Osteocyte (in vitro differentiated cells): Measurements from ENCODE around the gene TLE5. TPM values are rescaled to one million over a fixed set of nuclear protein-coding genes. Genes with fewer than 3 reads are reported as not detected.

ENCODE experiments used
- DNase-seq: peaks from one replicate; pipeline ENCODE4 v3.0.0; 2021; ENCODE audit warnings: mixed read lengths; ENCODE audit not compliant: unreplicated experiment; ENCODE audit errors: extremely low spot score
- H3K27ac Mint-ChIP-seq: one replicate; pipeline ENCODE4 v1.8.0; 2021; ENCODE audit warnings: mild to moderate bottlenecking, mixed read lengths; ENCODE audit not compliant: unreplicated experiment
- H3K27me3 Mint-ChIP-seq: one replicate; pipeline ENCODE4 v1.8.0; 2021; ENCODE audit warnings: mixed read lengths; ENCODE audit not compliant: unreplicated experiment
- H3K36me3 Mint-ChIP-seq: one replicate; pipeline ENCODE4 v1.8.0; 2021; ENCODE audit warnings: mixed read lengths; ENCODE audit not compliant: unreplicated experiment
- H3K4me1 Mint-ChIP-seq: one replicate; pipeline ENCODE4 v1.8.0; 2021; ENCODE audit warnings: mixed read lengths; ENCODE audit not compliant: unreplicated experiment
- H3K4me3 Mint-ChIP-seq: one replicate; pipeline ENCODE4 v1.8.0; 2021; ENCODE audit warnings: mild to moderate bottlenecking, moderate library complexity, mixed read lengths; ENCODE audit not compliant: unreplicated experiment
- H3K9me3 Mint-ChIP-seq: one replicate; pipeline ENCODE4 v1.8.0; 2021; ENCODE audit warnings: mixed read lengths; ENCODE audit not compliant: unreplicated experiment
- CTCF ChIP-seq: fragments of 200-600 bp; sonication (generic); IDR thresholded peaks from 2 replicates; pipeline ENCODE4 v1.5.0; 2021; ENCODE audit warnings: antibody characterized with exemption, mild to moderate bottlenecking, moderate library complexity
- long read RNA-seq: library from polyadenylated mRNA; unstranded; transcript quantifications from one replicate; pipeline ENCODE4 v2.0.0, GENCODE V29; 2021
- total RNA-seq: library from RNA; stranded (reverse); gene quantifications from 2 replicates; pipeline ENCODE4 v1.2.1, GENCODE V29; 2021

Gene TLE5, protein sequence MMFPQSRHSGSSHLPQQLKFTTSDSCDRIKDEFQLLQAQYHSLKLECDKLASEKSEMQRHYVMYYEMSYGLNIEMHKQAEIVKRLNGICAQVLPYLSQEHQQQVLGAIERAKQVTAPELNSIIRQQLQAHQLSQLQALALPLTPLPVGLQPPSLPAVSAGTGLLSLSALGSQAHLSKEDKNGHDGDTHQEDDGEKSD
- total RNA-seq = 359 and 366 TPM in 2 replicates
- long read RNA-seq, partial matches to known transcripts = 0 of 6 reads
- long read RNA-seq, other reads (novel, unspliced or antisense) = 3 of 6 reads

- no peak for TF ChIP-seq CTCF
- Mint-ChIP-seq H3K4me1 (peaks cover 19% of the 10 kb centered on the region), H3K27me3 (no peaks in the 10 kb centered on the region), H3K4me3 (peak within 1 kb of the TSS; percentile 78), H3K9me3 (no peaks in the 10 kb centered on the region), H3K27ac (peak within 1 kb of the TSS; percentile 73), H3K36me3 (peaks cover 7% of the 10 kb centered on the region)
- DNase-seq = no peak
Observed at GRCh38 chr19:3062165-3063105, at the start of gene TLE5. TLE5 (minus strand) TSS chr19:3062495; CDS start chr19:3062200, 295 bp downstream.

DNA sequence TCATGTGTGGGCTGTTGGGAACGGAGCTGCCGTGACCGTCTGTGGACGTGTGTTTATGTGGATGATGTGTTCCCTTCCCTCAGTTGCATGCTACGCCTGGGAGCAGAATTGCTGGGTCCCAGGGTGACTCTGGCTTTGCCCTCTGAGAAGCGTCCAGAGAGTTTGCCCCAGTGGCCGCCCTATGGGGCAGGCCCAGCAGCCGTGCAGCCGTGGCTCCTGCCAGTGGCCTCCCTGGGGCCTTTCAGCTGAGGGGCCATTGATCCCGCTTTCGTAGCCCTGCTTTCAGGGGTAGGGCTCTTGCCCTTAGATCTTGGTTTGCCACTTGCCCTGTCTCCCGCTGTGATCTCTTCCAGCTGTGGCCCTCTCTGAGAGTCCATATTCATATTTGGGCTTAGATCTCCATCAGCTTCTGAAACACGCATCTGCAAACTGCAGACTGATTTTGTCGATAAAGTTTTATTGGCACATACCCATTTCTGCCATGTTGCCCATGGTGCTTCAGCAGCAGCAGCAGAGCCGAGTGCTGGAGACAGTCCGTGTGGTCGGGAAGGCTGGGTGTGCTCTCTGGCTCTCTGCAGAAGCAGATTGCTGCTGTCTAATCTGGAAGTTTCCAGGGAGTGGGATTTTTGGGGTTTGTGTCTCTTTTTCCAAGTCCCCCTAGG is 49.4 kb upstream of the TLE5 start:
- Mint-ChIP-seq H3K36me3 (peaks cover 5% of the 10 kb centered on the region), H3K9me3 (no peaks in the 10 kb centered on the region)
- DNase-seq = no peak

DNA sequence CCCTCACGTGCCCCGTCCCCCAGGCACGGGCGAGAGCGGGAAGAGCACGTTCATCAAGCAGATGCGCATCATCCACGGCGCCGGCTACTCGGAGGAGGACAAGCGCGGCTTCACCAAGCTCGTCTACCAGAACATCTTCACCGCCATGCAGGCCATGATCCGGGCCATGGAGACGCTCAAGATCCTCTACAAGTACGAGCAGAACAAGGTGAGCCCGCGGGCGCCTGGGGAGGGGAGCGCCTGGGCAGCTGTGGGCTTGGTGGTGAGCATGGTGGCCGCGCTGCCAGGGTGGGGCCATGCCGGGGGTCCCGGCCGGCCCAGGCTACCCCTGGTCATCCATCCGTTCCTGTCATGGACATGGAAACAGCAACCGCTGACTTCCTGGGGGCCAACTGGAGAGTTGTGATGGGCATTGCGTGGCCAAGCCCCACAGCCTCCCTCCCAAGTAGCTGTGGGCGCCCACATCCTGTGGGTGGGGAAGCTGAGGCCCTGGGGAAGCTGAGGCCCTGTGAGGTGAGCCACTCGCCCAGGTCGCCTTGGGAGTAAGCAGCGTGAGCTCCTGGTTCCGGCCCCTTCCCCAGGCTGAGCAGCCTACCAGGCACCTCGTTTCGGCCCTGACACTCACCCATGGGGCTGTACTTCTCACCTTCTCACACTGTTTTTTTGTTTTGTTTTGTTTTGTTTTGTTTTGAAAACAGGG is 48.0 kb upstream of the TLE5 start:
- no peak for TF ChIP-seq CTCF
- Mint-ChIP-seq H3K27me3 (no peaks in the 10 kb centered on the region), H3K9me3 (no peaks in the 10 kb centered on the region), H3K4me1 (peaks cover 24% of the 10 kb centered on the region), H3K4me3 (no peak overlapping the region), H3K27ac (no peak overlapping the region), H3K36me3 (peaks cover 5% of the 10 kb centered on the region)
- DNase-seq = no peak

More for the DNA sequence above, 49.4 kb upstream of the TLE5 start:
- TF ChIP-seq CTCF = no peak
- no peak overlapping the region for H3K4me3 Mint-ChIP-seq
- H3K4me1 Mint-ChIP-seq = peaks cover 21% of the 10 kb centered on the region
- H3K27ac Mint-ChIP-seq = no peak overlapping the region
- H3K27me3 Mint-ChIP-seq = no peaks in the 10 kb centered on the region

DNA sequence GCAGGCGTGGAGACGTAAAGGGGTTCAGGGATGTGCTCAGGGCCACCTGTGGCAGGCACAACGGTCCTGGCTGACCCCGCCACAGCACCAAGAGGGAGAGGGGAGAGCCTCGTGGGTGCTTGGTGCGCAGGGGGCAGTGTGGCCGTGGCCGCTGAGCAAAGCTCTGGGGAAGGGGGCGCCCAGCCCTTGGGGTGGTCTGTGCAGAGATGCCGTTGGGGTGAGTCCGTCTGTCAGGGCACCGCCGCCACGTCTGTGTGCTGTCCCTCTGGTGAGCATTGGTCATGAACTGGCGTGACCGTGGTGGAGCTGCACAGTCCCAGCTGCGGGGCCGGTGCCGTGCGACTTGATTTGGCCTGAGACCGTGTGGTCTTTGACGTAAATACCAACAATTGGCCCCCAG is 47.2 kb upstream of the TLE5 start:
- DNase-seq = no peak
- Mint-ChIP-seq H3K4me3 (no peak overlapping the region), H3K27ac (no peak overlapping the region), H3K4me1 (peaks cover 24% of the 10 kb centered on the region), H3K9me3 (no peaks in the 10 kb centered on the region), H3K27me3 (no peaks in the 10 kb centered on the region), H3K36me3 (peaks cover 5% of the 10 kb centered on the region)
- no peak for TF ChIP-seq CTCF
